PFSK-1 (cell line): ENCODE measurements around the gene WIPF3.

Source experiments
- FOXP2 ChIP-seq: optimal IDR thresholded peaks from 2 replicates; pipeline ENCODE3; 2011; ENCODE audit warnings: borderline replicate concordance, control low read depth, inconsistent platforms; ENCODE audit not compliant: insufficient read depth; ENCODE audit errors: extremely low read length, extremely low read depth
- POLR2AphosphoS5 ChIP-seq: IDR thresholded peaks from 2 replicates; pipeline ENCODE4 v1.6.1; 2012; ENCODE audit warnings: low read depth, mild to moderate bottlenecking, control low read depth, low read length, moderate library complexity
- REST ChIP-seq, 2 experiments: IDR thresholded peaks; 2 replicates each; pipeline versions ENCODE4 v1.6.1 to v1.8.0; 2011 to 2012; ENCODE audit warnings: low read depth in 2 of 2, low read length in 2 of 2, control low read depth in 1 of 2, inconsistent platforms in 1 of 2, mild to moderate bottlenecking in 1 of 2, moderate library complexity in 1 of 2; ENCODE audit not compliant: insufficient read depth in 1 of 2
- SIN3A ChIP-seq: IDR thresholded peaks from 2 replicates; pipeline ENCODE4 v1.6.1; 2012; ENCODE audit warnings: mild to moderate bottlenecking, low read length, moderate library complexity, borderline replicate concordance; ENCODE audit not compliant: insufficient read depth
- TAF1 ChIP-seq: IDR thresholded peaks from 2 replicates; pipeline ENCODE4 v1.6.1; 2012; ENCODE audit warnings: low read length, control low read depth, borderline replicate concordance; ENCODE audit not compliant: insufficient read depth

WIPF3 gene

GRCh38 chr7:29847496-29847895 is 41.2 kb downstream of the WIPF3 start:
- TF ChIP-seq REST (IDR thresholded peaks at IDR 0.05; ENCODE audit: insufficient read depth in 1 of 2, low read depth in 2 of 2, low read length in 2 of 2) (no peak), POLR2AphosphoS5 (no peak), FOXP2 (no peak), TAF1 (no peak), SIN3A (no peak)

- TF ChIP-seq FOXP2: no peak
- TF ChIP-seq TAF1: no peak
- no peak for TF ChIP-seq SIN3A
- TF ChIP-seq REST (IDR thresholded peaks at IDR 0.05; ENCODE audit: insufficient read depth in 1 of 2, low read depth in 2 of 2, low read length in 2 of 2): no peak
- TF ChIP-seq POLR2AphosphoS5: no peak
Observed at GRCh38 chr7:29847916-29848315, 41.6 kb downstream of the WIPF3 start.

- TF ChIP-seq FOXP2 (no peak), POLR2AphosphoS5 (no peak), TAF1 (no peak)
Observed at GRCh38 chr7:29848941-29849340, 42.6 kb downstream of the WIPF3 start.

GRCh38 chr7:29851487-29851886 is 45.2 kb downstream of the WIPF3 start:
- TF ChIP-seq SIN3A: no peak
- no peak for TF ChIP-seq TAF1
- no peak for TF ChIP-seq REST (IDR thresholded peaks at IDR 0.05; ENCODE audit: insufficient read depth in 1 of 2, low read depth in 2 of 2, low read length in 2 of 2)

GRCh38 chr7:29852457-29852856 is 46.1 kb downstream of the WIPF3 start:
- TF ChIP-seq POLR2AphosphoS5: no peak
- TF ChIP-seq FOXP2: no peak
- TF ChIP-seq SIN3A: no peak
- TF ChIP-seq TAF1: no peak
- no peak for TF ChIP-seq REST (IDR thresholded peaks at IDR 0.05; ENCODE audit: insufficient read depth in 1 of 2, low read depth in 2 of 2, low read length in 2 of 2)

GRCh38 chr7:29853072-29853471 is 46.8 kb downstream of the WIPF3 start:
- no peak for TF ChIP-seq TAF1
- TF ChIP-seq FOXP2: no peak
- TF ChIP-seq SIN3A: no peak
- TF ChIP-seq POLR2AphosphoS5: no peak
- no peak for TF ChIP-seq REST (IDR thresholded peaks at IDR 0.05; ENCODE audit: insufficient read depth in 1 of 2, low read depth in 2 of 2, low read length in 2 of 2)
